ENCODE results near the gene ASXL3. TPM values are rescaled to one million over a fixed set of nuclear protein-coding genes. Genes with fewer than 3 reads are reported as not detected.

ASXL3 gene
- total RNA-seq, 1 experiment from 2014 or later, result 0.47 TPM

DNA sequence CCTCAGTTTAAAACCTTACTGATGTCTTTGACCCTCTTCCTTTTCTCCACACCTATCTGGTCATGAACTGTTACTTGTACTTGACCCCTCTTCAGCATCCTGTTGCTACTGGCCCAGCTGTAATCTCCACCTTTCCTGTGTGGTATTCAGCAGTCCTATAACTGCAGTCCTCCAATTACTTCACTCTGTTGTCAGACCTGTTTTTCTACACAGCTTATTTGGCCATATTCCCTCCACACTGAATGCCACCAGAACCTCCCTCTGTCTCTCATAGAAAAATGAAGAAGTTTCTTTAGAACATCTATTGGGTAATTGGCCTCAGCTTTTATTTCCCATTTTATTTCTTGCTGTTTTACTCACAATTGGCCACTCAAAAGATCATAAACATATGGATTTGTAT is 155.4 kb downstream of the ASXL3 start:
- Mint-ChIP-seq H3K4me1 (ENCODE audit: low read depth, unreplicated experiment) (peaks cover 8% of the 10 kb centered on the region), H3K36me3 (ENCODE audit: insufficient read depth, unreplicated experiment) (no peaks in the 10 kb centered on the region), H3K27me3 (ENCODE audit: unreplicated experiment) (peaks cover 20% of the 10 kb centered on the region), H3K27ac (ENCODE audit: unreplicated experiment) (no peak overlapping the region), H3K9me3 (ENCODE audit: low read depth, unreplicated experiment) (peaks cover 2% of the 10 kb centered on the region), H3K4me3 (ENCODE audit: low read depth, unreplicated experiment) (no peak overlapping the region)
- TF ChIP-seq, protein P1, sequence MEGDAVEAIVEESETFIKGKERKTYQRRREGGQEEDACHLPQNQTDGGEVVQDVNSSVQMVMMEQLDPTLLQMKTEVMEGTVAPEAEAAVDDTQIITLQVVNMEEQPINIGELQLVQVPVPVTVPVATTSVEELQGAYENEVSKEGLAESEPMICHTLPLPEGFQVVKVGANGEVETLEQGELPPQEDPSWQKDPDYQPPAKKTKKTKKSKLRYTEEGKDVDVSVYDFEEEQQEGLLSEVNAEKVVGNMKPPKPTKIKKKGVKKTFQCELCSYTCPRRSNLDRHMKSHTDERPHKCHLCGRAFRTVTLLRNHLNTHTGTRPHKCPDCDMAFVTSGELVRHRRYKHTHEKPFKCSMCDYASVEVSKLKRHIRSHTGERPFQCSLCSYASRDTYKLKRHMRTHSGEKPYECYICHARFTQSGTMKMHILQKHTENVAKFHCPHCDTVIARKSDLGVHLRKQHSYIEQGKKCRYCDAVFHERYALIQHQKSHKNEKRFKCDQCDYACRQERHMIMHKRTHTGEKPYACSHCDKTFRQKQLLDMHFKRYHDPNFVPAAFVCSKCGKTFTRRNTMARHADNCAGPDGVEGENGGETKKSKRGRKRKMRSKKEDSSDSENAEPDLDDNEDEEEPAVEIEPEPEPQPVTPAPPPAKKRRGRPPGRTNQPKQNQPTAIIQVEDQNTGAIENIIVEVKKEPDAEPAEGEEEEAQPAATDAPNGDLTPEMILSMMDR (IDR thresholded peaks at IDR 0.05; ENCODE audit: unreplicated experiment), result no peak
- no peak for DNase-seq
- intact Hi-C loops (cut with micrococcal nuclease; ENCODE audit: unreplicated experiment), result no loop called here
- BruUV-seq (replicated peaks), result no TSS peak
- CTCF ChIA-PET, result interaction anchor here (1.1 kb wide), 1 partner anchor 15 kb away, joined by 3 read pairs; no protein-coding TSS in a partner anchor

DNA sequence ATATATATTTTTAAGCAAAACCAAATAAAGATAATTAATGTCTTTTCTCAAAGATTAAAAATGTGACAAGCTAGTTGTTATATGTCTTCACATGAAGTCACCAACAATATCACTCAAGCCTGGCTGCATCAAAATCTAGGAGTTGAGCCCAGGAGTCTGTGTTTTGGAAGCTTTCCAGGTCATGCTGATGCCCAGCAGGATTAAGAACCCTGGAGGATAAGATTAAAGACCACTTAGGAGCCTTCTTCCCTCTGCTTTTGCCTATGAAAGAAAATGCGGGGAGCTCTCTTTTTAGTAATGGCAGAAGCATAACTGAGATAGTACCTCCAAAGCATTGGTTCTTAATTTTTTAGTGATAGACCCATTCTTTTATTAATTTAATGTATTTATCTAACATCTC is 157.4 kb downstream of the ASXL3 start:
- no TSS peak for BruUV-seq (replicated peaks)
- TF ChIP-seq, protein P1 (IDR thresholded peaks at IDR 0.05; ENCODE audit: unreplicated experiment), result no peak
- intact Hi-C loops (cut with micrococcal nuclease; ENCODE audit: unreplicated experiment), result no loop called here
- no peak overlapping the region for H3K27ac Mint-ChIP-seq (ENCODE audit: unreplicated experiment)
- CTCF ChIA-PET, result no interaction called here
- H3K4me1 Mint-ChIP-seq (ENCODE audit: low read depth, unreplicated experiment), result peaks cover 8% of the 10 kb centered on the region
- H3K36me3 Mint-ChIP-seq (ENCODE audit: insufficient read depth, unreplicated experiment), result no peaks in the 10 kb centered on the region
- no peak overlapping the region for H3K4me3 Mint-ChIP-seq (ENCODE audit: low read depth, unreplicated experiment)
- H3K9me3 Mint-ChIP-seq (ENCODE audit: low read depth, unreplicated experiment), result peaks cover 2% of the 10 kb centered on the region
- H3K27me3 Mint-ChIP-seq (ENCODE audit: unreplicated experiment), result peaks cover 35% of the 10 kb centered on the region
- DNase-seq, result no peak

DNA sequence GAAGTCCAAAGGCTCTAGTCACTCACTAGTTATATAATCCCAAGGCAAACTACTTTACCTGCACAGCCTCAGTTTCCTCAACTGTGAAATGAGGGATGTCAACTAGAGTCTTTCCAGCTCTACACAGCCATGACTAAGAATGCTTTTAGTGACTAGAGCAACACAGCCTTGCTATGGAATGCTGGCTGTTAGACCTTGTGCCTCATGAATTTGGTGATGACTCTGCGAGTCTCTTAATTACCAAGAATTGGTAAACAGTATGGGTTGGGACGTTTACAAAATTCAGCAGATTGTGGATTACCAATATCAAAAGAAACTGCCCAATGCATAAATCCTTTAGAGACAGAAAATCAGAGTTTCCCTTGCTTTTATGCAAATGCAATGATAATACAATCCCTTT is 163.7 kb downstream of the ASXL3 start:
- no TSS peak for BruUV-seq (replicated peaks)
- Mint-ChIP-seq H3K4me3 (ENCODE audit: low read depth, unreplicated experiment) (no peak overlapping the region), H3K4me1 (ENCODE audit: low read depth, unreplicated experiment) (no peaks in the 10 kb centered on the region), H3K9me3 (ENCODE audit: low read depth, unreplicated experiment) (no peaks in the 10 kb centered on the region), H3K27me3 (ENCODE audit: unreplicated experiment) (peaks cover 15% of the 10 kb centered on the region), H3K27ac (ENCODE audit: unreplicated experiment) (no peak overlapping the region), H3K36me3 (ENCODE audit: insufficient read depth, unreplicated experiment) (no peaks in the 10 kb centered on the region)
- intact Hi-C loops (cut with micrococcal nuclease; ENCODE audit: unreplicated experiment), result no loop called here
- TF ChIP-seq, protein P1 (IDR thresholded peaks at IDR 0.05; ENCODE audit: unreplicated experiment), result no peak
- CTCF ChIA-PET, result no interaction called here
- no peak for DNase-seq

DNA sequence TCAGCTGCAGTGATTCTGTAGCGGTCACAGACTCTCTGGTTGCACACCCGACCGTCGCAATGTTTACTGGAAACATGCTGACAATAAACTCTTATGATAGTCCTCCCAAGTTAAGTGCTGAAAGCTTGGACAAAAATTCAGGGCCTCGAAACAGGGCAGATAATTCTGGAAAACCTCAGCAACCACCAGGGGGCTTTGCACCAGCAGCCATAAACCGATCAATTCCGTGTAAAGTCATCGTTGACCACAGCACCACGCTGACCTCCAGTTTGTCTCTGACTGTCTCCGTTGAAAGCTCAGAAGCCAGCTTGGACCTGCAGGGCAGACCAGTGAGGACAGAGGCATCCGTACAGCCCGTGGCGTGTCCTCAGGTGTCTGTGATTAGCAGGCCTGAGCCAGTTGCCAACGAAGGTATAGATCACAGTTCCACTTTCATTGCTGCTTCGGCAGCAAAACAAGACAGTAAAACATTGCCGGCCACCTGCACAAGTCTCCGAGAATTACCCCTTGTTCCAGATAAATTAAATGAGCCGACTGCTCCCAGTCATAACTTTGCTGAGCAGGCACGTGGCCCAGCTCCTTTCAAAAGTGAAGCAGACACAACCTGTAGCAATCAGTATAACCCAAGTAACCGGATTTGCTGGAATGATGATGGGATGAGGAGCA is 166.1 kb downstream of the ASXL3 start:
- intact Hi-C loops (cut with micrococcal nuclease; ENCODE audit: unreplicated experiment), result no loop called here
- no peaks in the 10 kb centered on the region for H3K4me1 Mint-ChIP-seq (ENCODE audit: low read depth, unreplicated experiment)
- no peak overlapping the region for H3K4me3 Mint-ChIP-seq (ENCODE audit: low read depth, unreplicated experiment)
- H3K9me3 Mint-ChIP-seq (ENCODE audit: low read depth, unreplicated experiment), result no peaks in the 10 kb centered on the region
- H3K36me3 Mint-ChIP-seq (ENCODE audit: insufficient read depth, unreplicated experiment), result no peaks in the 10 kb centered on the region
- no peak overlapping the region for H3K27ac Mint-ChIP-seq (ENCODE audit: unreplicated experiment)
- peaks cover 11% of the 10 kb centered on the region for H3K27me3 Mint-ChIP-seq (ENCODE audit: unreplicated experiment)
- TF ChIP-seq, protein P1 (IDR thresholded peaks at IDR 0.05; ENCODE audit: unreplicated experiment), result no peak
- no peak for DNase-seq
- CTCF ChIA-PET, result no interaction called here
- no TSS peak for BruUV-seq (replicated peaks)

Data from Calu3 (cell line).